WTC11 (cell line): ENCODE results near the gene NKD1. TPM values are rescaled to one million over a fixed set of nuclear protein-coding genes. Genes with fewer than 3 reads are reported as not detected.

Source experiments
- ATAC-seq: fragments of 200-7000 bp; cut with Tn5 transposase; 2 replicates; pipeline ENCODE4 v1.10.0; 2021; ENCODE audit warnings: mild to moderate bottlenecking, moderate library complexity
- CTCF ChIA-PET: fragments of 300-600 bp; sonication (Branson Sonifier 250); formaldehyde crosslinking; loops from one replicate; lab custom pipeline; 2021; ENCODE audit warnings: antibody characterized with exemption; lab: Charles Lee
- POLR2A ChIA-PET: fragments of 350-600 bp; sonication (Branson Sonifier 250); formaldehyde crosslinking; loops from one replicate; lab custom pipeline; 2021; ENCODE audit warnings: antibody characterized with exemption; lab: Charles Lee
- DNase-seq: peaks from one replicate; pipeline ENCODE4 v3.0.0; 2021; ENCODE audit warnings: low spot score
- H3K27ac Mint-ChIP-seq: 2 replicates; pipeline ENCODE4 v1.8.0; 2021; ENCODE audit warnings: mixed read lengths
- H3K27me3 Mint-ChIP-seq: 2 replicates; pipeline ENCODE4 v1.8.0; 2021; ENCODE audit warnings: low read depth, mild to moderate bottlenecking, moderate library complexity, mixed read lengths
- H3K36me3 Mint-ChIP-seq: 2 replicates; pipeline ENCODE4 v1.8.0; 2021; ENCODE audit warnings: mixed read lengths
- H3K4me1 Mint-ChIP-seq: 2 replicates; pipeline ENCODE4 v1.8.0; 2022; ENCODE audit warnings: mixed read lengths
- H3K4me3 Mint-ChIP-seq: 2 replicates; pipeline ENCODE4 v1.8.0; 2021; ENCODE audit warnings: mild to moderate bottlenecking, moderate library complexity, mixed read lengths
- H3K9me3 Mint-ChIP-seq: 2 replicates; pipeline ENCODE4 v1.8.0; 2021; ENCODE audit warnings: mixed read lengths
- ELF4 ChIP-seq: sonication (generic); formaldehyde crosslinking; IDR thresholded peaks from 2 replicates; pipeline ENCODE4 v1.8.1; 2022; ENCODE audit warnings: low read depth, mild to moderate bottlenecking, moderate library complexity, missing genetic modification reagents
- FOXP1 ChIP-seq: sonication (generic); formaldehyde crosslinking; IDR thresholded peaks from 2 replicates; pipeline ENCODE4 v1.8.0; 2022; ENCODE audit warnings: missing genetic modification reagents, mild to moderate bottlenecking, moderate library complexity, borderline replicate concordance
- MYBL2 ChIP-seq: sonication (generic); formaldehyde crosslinking; IDR thresholded peaks from 2 replicates; pipeline ENCODE4 v1.8.1; 2023; ENCODE audit warnings: mild to moderate bottlenecking, moderate library complexity, missing genetic modification reagents
- NFYB ChIP-seq: sonication (generic); formaldehyde crosslinking; conservative IDR thresholded peaks from 2 replicates; pipeline ENCODE4 v1.8.0; 2022; ENCODE audit warnings: low read depth, missing genetic modification reagents
- OVOL2 ChIP-seq: fragments of 250-450 bp; sonication (Bioruptor Pico); IDR thresholded peaks from 2 replicates; pipeline ENCODE4 v1.9.0; 2021; ENCODE audit warnings: mild to moderate bottlenecking, borderline replicate concordance
- PRRX2 ChIP-seq: fragments of 250-450 bp; sonication (Bioruptor Pico); IDR thresholded peaks from 2 replicates; pipeline ENCODE4 v1.8.0; 2021; ENCODE audit warnings: mild to moderate bottlenecking
- SMAD4 ChIP-seq: sonication (generic); formaldehyde crosslinking; IDR thresholded peaks from 2 replicates; pipeline ENCODE4 v1.8.0; 2022; ENCODE audit warnings: mild to moderate bottlenecking, missing genetic modification reagents
- ZNF232 ChIP-seq: sonication (generic); formaldehyde crosslinking; IDR thresholded peaks from 2 replicates; pipeline ENCODE4 v1.8.0; 2022; ENCODE audit warnings: mild to moderate bottlenecking, missing genetic modification reagents
- ZNF263 ChIP-seq: sonication (generic); formaldehyde crosslinking; IDR thresholded peaks from 2 replicates; pipeline ENCODE4 v1.8.1; 2022; ENCODE audit warnings: low read depth, mild to moderate bottlenecking, moderate library complexity, missing genetic modification reagents
- ZNF416 ChIP-seq: fragments of 250-450 bp; sonication (Bioruptor Pico); IDR thresholded peaks from 2 replicates; pipeline ENCODE4 v1.9.0; 2021; ENCODE audit warnings: mild to moderate bottlenecking, inconsistent platforms
- total RNA-seq: library from RNA; stranded (reverse); gene quantifications from 3 replicates; pipeline ENCODE4 v1.2.3, GENCODE V29; 2021
- TF ChIP-seq, protein P1 (sequence below): sonication (generic); formaldehyde crosslinking; IDR thresholded peaks from 2 replicates; pipeline ENCODE4 v1.8.0; 2022; ENCODE audit warnings: mild to moderate bottlenecking, missing genetic modification reagents
- TF ChIP-seq, protein P2 (sequence below): sonication (generic); formaldehyde crosslinking; IDR thresholded peaks from 2 replicates; pipeline ENCODE4 v1.8.0; 2022; ENCODE audit warnings: missing genetic modification reagents
- TF ChIP-seq, protein P3 (sequence below): sonication (generic); formaldehyde crosslinking; IDR thresholded peaks from 2 replicates; pipeline ENCODE4 v1.8.1; 2022; ENCODE audit warnings: missing genetic modification reagents, borderline replicate concordance
- TF ChIP-seq, protein P4 (sequence below): sonication (generic); formaldehyde crosslinking; IDR thresholded peaks from 2 replicates; pipeline ENCODE4 v1.8.1; 2023; ENCODE audit warnings: mild to moderate bottlenecking, missing genetic modification reagents, moderate library complexity
- TF ChIP-seq, protein P5 (sequence below): fragments of 250-450 bp; sonication (Bioruptor Pico); IDR thresholded peaks from 2 replicates; pipeline ENCODE4 v1.9.0; 2021; ENCODE audit warnings: moderate library complexity, mild to moderate bottlenecking, inconsistent platforms, borderline replicate concordance
- TF ChIP-seq, protein P6 (sequence below): sonication (generic); formaldehyde crosslinking; IDR thresholded peaks from 2 replicates; pipeline ENCODE4 v1.8.1; 2023; ENCODE audit warnings: mild to moderate bottlenecking, missing genetic modification reagents, borderline replicate concordance
- TF ChIP-seq, protein P7 (sequence below): sonication (generic); formaldehyde crosslinking; IDR thresholded peaks from 2 replicates; pipeline ENCODE4 v1.8.1; 2022; ENCODE audit warnings: low read depth, missing genetic modification reagents, borderline replicate concordance
- TF ChIP-seq, protein P8 (sequence below): fragments of 250-450 bp; sonication (Bioruptor Pico); IDR thresholded peaks from 2 replicates; pipeline ENCODE4 v1.9.0; 2021; ENCODE audit warnings: mild to moderate bottlenecking, borderline replicate concordance

NKD1 gene
- total RNA-seq, 1 experiment from 2014 or later: 6.0 TPM

DNA sequence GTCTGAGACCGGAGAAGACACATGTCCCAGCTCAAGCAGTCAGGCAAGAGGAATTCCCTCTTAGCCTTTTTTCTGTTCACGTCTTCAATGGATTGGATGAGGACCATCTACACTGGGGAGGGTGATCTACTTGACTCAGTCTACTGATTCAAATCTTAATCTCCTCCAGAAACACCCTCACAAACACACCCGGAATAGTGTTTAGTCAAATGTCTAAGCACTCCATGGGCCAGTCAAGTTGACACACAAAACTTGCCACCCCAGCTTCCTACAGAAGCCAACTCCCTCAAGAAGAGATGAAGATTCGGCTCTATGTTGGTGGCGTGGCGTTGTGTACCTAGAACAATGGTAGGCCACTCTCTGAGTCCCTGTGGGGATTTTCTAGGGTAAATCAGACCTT is 22.5 kb upstream of the NKD1 start (continued):
- TF ChIP-seq FOXP1 (CRISPR knock-in tag): no peak
- TF ChIP-seq, protein P1, sequence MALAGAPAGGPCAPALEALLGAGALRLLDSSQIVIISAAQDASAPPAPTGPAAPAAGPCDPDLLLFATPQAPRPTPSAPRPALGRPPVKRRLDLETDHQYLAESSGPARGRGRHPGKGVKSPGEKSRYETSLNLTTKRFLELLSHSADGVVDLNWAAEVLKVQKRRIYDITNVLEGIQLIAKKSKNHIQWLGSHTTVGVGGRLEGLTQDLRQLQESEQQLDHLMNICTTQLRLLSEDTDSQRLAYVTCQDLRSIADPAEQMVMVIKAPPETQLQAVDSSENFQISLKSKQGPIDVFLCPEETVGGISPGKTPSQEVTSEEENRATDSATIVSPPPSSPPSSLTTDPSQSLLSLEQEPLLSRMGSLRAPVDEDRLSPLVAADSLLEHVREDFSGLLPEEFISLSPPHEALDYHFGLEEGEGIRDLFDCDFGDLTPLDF: no peak
- TF ChIP-seq, protein P2, sequence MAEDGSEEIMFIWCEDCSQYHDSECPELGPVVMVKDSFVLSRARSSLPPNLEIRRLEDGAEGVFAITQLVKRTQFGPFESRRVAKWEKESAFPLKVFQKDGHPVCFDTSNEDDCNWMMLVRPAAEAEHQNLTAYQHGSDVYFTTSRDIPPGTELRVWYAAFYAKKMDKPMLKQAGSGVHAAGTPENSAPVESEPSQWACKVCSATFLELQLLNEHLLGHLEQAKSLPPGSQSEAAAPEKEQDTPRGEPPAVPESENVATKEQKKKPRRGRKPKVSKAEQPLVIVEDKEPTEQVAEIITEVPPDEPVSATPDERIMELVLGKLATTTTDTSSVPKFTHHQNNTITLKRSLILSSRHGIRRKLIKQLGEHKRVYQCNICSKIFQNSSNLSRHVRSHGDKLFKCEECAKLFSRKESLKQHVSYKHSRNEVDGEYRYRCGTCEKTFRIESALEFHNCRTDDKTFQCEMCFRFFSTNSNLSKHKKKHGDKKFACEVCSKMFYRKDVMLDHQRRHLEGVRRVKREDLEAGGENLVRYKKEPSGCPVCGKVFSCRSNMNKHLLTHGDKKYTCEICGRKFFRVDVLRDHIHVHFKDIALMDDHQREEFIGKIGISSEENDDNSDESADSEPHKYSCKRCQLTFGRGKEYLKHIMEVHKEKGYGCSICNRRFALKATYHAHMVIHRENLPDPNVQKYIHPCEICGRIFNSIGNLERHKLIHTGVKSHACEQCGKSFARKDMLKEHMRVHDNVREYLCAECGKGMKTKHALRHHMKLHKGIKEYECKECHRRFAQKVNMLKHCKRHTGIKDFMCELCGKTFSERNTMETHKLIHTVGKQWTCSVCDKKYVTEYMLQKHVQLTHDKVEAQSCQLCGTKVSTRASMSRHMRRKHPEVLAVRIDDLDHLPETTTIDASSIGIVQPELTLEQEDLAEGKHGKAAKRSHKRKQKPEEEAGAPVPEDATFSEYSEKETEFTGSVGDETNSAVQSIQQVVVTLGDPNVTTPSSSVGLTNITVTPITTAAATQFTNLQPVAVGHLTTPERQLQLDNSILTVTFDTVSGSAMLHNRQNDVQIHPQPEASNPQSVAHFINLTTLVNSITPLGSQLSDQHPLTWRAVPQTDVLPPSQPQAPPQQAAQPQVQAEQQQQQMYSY (CRISPR knock-in tag): no peak

DNA sequence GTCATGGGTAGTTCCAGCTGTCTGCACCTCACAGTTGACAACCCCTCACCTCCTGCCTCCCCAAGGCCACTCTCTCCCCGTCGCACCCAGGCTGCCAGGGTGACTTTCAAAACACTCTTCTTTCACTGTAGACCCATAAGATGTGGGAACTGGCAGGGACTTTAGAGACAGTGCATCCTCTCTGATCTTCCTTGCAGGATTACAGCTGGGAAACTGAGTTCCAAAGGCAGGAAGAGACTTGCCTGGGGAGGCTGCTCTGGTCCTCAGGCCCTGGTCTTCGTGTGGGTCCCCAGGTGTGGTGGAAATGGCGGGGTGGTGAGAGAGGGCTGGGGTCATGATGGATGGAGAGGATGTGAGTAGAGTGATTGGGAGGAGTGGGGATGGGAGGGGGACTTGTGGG is 21.9 kb upstream of the NKD1 start:
- H3K4me3 Mint-ChIP-seq: no peak overlapping the region
- POLR2A ChIA-PET: no interaction called here
- no peak overlapping the region for H3K27ac Mint-ChIP-seq
- 0 out of 2 replicates have a peak, but pooled peaks cover 6% of the 10 kb centered on the region for H3K4me1 Mint-ChIP-seq
- CTCF ChIA-PET: no interaction called here
- peaks cover 23% of the 10 kb centered on the region for H3K9me3 Mint-ChIP-seq
- H3K36me3 Mint-ChIP-seq: peaks cover 11% of the 10 kb centered on the region
- DNase-seq: no peak
- peaks cover 13% of the 10 kb centered on the region for H3K27me3 Mint-ChIP-seq
- no peak for ATAC-seq
- TF ChIP-seq ELF4 (CRISPR knock-in tag) (no peak), ZNF416 (CRISPR knock-in tag) (no peak), ZNF263 (CRISPR knock-in tag) (no peak), OVOL2 (CRISPR knock-in tag) (no peak), MYBL2 (CRISPR knock-in tag) (no peak), PRRX2 (CRISPR knock-in tag) (no peak), ZNF232 (CRISPR knock-in tag) (no peak), SMAD4 (CRISPR knock-in tag) (no peak), NFYB (CRISPR knock-in tag) (no peak)
- TF ChIP-seq, protein P3, sequence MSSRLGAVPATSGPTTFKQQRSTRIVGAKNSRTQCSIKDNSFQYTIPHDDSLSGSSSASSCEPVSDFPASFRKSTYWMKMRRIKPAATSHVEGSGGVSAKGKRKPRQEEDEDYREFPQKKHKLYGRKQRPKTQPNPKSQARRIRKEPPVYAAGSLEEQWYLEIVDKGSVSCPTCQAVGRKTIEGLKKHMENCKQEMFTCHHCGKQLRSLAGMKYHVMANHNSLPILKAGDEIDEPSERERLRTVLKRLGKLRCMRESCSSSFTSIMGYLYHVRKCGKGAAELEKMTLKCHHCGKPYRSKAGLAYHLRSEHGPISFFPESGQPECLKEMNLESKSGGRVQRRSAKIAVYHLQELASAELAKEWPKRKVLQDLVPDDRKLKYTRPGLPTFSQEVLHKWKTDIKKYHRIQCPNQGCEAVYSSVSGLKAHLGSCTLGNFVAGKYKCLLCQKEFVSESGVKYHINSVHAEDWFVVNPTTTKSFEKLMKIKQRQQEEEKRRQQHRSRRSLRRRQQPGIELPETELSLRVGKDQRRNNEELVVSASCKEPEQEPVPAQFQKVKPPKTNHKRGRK (CRISPR knock-in tag): no peak
- TF ChIP-seq, protein P4, sequence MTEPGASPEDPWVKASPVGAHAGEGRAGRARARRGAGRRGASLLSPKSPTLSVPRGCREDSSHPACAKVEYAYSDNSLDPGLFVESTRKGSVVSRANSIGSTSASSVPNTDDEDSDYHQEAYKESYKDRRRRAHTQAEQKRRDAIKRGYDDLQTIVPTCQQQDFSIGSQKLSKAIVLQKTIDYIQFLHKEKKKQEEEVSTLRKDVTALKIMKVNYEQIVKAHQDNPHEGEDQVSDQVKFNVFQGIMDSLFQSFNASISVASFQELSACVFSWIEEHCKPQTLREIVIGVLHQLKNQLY (CRISPR knock-in tag): no peak
- TF ChIP-seq, protein P5, sequence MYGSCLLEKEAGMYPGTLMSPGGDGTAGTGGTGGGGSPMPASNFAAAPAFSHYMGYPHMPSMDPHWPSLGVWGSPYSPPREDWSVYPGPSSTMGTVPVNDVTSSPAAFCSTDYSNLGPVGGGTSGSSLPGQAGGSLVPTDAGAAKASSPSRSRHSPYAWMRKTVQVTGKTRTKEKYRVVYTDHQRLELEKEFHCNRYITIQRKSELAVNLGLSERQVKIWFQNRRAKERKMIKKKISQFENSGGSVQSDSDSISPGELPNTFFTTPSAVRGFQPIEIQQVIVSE: no peak
- TF ChIP-seq, protein P6, sequence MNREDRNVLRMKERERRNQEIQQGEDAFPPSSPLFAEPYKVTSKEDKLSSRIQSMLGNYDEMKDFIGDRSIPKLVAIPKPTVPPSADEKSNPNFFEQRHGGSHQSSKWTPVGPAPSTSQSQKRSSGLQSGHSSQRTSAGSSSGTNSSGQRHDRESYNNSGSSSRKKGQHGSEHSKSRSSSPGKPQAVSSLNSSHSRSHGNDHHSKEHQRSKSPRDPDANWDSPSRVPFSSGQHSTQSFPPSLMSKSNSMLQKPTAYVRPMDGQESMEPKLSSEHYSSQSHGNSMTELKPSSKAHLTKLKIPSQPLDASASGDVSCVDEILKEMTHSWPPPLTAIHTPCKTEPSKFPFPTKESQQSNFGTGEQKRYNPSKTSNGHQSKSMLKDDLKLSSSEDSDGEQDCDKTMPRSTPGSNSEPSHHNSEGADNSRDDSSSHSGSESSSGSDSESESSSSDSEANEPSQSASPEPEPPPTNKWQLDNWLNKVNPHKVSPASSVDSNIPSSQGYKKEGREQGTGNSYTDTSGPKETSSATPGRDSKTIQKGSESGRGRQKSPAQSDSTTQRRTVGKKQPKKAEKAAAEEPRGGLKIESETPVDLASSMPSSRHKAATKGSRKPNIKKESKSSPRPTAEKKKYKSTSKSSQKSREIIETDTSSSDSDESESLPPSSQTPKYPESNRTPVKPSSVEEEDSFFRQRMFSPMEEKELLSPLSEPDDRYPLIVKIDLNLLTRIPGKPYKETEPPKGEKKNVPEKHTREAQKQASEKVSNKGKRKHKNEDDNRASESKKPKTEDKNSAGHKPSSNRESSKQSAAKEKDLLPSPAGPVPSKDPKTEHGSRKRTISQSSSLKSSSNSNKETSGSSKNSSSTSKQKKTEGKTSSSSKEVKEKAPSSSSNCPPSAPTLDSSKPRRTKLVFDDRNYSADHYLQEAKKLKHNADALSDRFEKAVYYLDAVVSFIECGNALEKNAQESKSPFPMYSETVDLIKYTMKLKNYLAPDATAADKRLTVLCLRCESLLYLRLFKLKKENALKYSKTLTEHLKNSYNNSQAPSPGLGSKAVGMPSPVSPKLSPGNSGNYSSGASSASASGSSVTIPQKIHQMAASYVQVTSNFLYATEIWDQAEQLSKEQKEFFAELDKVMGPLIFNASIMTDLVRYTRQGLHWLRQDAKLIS: no peak
- TF ChIP-seq, protein P7, sequence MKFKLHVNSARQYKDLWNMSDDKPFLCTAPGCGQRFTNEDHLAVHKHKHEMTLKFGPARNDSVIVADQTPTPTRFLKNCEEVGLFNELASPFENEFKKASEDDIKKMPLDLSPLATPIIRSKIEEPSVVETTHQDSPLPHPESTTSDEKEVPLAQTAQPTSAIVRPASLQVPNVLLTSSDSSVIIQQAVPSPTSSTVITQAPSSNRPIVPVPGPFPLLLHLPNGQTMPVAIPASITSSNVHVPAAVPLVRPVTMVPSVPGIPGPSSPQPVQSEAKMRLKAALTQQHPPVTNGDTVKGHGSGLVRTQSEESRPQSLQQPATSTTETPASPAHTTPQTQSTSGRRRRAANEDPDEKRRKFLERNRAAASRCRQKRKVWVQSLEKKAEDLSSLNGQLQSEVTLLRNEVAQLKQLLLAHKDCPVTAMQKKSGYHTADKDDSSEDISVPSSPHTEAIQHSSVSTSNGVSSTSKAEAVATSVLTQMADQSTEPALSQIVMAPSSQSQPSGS (CRISPR knock-in tag): no peak
- TF ChIP-seq, protein P8, sequence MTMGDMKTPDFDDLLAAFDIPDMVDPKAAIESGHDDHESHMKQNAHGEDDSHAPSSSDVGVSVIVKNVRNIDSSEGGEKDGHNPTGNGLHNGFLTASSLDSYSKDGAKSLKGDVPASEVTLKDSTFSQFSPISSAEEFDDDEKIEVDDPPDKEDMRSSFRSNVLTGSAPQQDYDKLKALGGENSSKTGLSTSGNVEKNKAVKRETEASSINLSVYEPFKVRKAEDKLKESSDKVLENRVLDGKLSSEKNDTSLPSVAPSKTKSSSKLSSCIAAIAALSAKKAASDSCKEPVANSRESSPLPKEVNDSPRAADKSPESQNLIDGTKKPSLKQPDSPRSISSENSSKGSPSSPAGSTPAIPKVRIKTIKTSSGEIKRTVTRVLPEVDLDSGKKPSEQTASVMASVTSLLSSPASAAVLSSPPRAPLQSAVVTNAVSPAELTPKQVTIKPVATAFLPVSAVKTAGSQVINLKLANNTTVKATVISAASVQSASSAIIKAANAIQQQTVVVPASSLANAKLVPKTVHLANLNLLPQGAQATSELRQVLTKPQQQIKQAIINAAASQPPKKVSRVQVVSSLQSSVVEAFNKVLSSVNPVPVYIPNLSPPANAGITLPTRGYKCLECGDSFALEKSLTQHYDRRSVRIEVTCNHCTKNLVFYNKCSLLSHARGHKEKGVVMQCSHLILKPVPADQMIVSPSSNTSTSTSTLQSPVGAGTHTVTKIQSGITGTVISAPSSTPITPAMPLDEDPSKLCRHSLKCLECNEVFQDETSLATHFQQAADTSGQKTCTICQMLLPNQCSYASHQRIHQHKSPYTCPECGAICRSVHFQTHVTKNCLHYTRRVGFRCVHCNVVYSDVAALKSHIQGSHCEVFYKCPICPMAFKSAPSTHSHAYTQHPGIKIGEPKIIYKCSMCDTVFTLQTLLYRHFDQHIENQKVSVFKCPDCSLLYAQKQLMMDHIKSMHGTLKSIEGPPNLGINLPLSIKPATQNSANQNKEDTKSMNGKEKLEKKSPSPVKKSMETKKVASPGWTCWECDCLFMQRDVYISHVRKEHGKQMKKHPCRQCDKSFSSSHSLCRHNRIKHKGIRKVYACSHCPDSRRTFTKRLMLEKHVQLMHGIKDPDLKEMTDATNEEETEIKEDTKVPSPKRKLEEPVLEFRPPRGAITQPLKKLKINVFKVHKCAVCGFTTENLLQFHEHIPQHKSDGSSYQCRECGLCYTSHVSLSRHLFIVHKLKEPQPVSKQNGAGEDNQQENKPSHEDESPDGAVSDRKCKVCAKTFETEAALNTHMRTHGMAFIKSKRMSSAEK (CRISPR knock-in tag): no peak
